Upper lobe of left lung (tissue), 4 donors: ENCODE data around the gene LYPD6.

Source experiments
- CTCF ChIP-seq, 6 experiments: fragments of 450-650 bp in 4 of 6; fragments of 200-600 bp in 2 of 6; sonication (generic) in 2 of 6; IDR thresholded peaks; one replicate each; pipeline ENCODE4 v1.5.1; 2016 to 2019; ENCODE audit warnings: antibody characterized with exemption in 6 of 6
- POLR2A ChIP-seq, 4 donors: fragments of 450-650 bp; IDR thresholded peaks; one replicate each; pipeline ENCODE4 v1.5.1; 2016 to 2017; ENCODE audit warnings: antibody characterized with exemption in 4 of 4, mild to moderate bottlenecking in 2 of 4

GRCh38 chr2:149427387-149427786, 97.0 kb downstream of the LYPD6 start:
- TF ChIP-seq CTCF (IDR thresholded peaks at IDR 0.05) (no peak), POLR2A (IDR thresholded peaks at IDR 0.05) (no peak)
